HUDEP-2 (cell line): ENCODE data around the gene MSL1.

Source experiments
- DNase-seq, 76 experiments: peaks; one replicate each; lab custom pipeline; 2025; ENCODE audit not compliant: unreplicated experiment in 76 of 76; lab: John Stamatoyannopoulos, UW

Gene MSL1

DNA sequence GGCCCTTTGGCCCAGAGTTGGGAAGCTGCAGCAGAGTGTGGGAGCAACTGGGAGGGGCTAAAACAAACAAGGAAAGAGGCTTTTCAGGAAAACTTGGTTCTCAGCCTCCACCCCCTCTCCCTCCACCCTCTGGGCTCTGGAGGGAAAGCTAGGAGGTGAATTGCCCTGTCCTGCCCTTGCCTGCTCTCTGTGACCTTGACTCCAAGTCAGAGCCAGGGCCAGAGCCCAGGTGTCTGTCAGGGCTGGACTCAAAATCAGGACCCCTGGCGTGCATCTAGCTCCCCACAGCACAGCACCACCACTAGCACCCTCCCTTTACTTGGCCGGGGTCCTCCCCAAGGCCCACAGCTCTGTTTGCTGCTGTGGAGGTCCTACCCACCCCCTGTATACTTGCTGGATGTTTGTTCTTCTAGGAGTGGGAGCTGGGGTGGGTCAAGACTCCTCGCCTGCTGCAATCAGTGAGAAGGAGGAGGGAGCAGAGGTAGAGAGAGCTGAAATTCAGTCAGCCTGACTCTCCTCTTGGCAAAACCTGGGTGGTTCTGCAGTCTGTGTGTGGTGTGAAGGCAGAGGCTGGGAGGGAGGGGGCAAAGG, 18.6 kb upstream of the MSL1 start:
- no peak for DNase-seq

DNA sequence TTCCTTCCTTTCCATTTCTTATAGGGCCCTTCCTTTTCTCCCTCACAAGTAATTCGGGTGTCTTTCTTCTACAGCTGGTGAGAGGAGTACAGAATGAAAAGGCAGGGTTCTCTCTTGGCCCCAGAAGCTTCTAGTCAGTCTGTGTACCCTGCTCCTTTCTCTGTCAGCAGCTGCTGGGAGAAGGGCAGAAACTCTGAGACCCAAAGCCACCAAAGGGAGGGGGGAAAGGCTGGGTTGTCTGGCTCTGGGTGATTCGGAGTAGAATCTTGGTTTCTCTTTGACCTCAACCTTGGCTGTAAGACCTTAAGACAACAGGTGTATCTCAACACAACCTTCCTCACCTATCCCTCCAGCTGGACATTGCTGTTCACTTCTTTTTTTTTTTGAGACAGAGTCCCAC, 18.1 kb upstream of the MSL1 start:
- DNase-seq: no peak

DNA sequence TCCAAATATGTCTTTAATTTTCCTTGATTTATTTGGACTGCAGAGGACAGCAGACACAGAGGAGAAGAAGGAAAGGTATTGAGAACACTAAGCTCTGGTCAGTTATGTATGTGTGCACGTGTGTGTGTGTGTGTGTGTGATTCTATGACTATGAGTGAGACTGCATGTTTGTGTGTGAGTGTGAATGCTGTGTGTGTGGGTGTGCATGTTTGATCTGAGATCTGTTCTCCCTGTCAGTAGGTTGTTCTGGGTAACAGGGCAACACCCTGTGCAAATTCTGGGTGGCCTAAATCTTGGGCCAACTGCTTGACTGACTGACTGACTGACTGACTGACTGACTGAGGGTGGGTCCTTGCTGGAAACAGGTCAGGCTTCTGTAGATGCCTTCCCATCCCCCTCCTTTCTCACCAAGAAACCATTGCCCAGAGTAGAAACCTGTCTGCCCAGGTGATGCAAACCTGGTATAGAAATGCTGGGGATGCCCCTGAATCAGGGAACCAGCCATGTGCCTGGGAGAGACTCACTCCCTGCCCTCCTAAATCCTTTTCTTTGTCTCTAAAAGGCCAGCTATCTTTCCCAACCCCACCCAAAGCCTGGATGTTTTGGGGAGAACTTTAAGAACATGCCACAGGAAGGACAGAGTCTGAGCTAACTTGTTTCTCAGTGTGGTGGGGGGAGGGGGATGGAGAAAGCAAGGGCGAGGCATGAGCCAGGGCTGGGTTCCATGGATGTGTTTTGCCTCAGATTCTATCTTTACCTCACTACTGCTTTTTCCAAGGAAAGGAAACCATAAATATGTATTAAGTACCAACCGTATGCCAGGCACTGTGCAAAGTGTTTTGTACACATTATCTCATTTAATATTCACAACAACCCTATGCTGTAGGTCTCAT, 16.9 kb upstream of the MSL1 start:
- DNase-seq: peak in 11 of 76 experiments; percentile 6 to 53 (median 15)

DNA sequence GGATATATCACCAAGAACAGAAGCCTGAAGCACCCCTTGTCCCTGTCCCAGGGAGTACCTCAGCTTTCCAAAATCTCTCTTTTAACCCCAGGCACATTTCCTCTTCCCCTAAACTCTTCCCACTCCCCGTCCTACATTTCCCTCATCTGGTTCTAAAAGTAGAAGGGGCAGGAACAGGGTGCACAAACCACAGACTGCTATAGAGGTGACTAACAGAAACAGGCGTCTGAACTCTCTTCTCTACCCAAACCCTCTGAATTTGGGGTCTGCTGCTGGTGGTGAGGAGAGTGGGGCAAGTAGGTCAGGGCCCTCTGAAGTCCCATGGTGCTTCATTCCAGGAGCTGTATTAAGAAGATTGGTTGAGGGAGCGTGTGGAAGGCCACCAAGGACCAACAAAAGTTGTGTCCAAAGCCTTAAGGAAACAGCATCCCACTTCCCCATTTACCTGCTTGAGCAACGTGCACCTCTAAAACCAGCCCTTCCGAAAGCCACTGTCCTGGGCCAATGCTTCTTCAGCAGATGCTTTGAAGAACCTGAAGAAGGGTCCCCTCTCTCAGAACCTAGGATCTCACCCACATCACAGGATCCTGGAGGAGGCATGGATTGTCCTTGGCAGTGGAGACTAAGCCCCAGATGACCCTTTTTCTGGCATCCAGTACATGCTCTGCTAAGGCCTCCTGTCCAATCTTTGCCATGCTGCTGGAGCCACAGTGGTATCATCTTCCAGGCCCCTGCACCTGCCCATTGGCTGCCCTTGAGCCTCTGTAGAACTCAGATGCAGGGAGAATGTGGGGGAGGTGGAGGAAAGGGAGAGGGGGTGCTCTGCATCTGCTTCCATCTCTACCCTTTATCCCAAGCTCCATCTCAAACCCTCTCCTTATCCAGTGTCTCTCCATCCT, 15.7 kb upstream of the MSL1 start:
- no peak for DNase-seq

DNA sequence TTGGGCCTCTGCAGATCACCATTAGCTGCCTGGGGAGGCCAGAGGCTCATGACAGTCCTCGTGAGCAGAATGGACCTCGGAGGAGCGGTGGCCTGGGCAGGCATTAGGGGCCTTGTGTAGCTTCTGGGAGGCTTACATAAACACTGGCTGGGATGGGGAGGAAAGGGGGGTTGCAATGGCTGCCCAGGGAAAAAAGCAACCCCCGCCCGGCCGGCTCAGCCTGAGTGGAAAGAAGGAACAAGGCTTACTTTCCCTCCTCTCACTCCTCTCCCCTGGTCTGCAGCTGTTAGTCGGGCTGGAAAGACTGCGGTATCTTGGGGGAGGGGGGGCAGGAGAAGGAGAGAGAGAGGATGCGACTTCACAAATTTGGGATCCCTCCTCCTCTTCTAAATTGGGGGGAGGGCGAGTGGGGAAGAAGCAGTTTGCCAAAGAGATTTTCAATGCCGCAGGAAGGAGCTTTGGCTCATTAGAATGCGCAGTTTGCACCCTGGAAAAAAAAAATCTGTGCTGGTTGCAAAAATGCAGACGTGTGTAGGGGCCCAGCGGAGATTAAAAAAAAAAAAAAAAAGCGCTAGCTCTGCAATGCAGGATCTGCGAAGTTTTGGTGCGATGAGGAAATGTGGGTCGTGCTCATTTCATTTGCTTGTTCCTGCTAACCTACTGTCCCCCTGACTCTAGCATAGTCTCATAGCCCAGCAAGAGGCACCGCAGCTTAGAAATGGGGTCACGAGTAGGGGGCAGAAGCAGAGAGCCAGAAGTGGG, 14.8 kb upstream of the MSL1 start:
- DNase-seq: no peak

DNA sequence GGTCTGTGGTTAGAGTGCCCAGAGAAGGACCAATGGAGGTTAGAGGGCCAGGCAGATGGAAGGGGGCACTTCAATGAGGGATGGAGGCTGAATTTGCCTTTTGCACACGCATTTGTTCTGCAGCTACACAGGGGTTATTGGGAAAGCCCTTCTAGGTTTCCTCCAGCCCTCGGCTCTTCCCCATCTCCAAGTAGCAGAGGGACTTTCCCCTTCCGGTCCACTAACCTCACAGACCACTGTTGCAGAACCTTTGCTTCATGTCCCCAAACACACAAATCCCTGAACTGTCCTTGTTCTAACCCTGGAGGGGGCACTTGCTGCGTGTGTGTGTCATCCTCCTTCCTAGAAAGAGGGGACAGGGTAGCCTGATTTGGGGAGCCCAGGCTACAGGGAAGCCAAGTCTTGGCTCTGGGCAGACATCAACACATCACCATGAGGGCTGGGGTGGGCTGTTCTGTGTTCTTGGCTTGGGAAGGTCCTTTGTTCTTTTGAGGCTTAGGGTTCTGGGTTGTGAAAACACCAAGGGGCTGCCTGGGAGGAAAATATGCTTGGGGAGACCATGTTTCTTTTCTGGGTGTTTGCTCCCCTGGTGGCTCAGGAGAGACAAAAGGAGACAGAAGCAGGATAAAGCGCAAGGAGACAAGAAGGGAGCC, 14.1 kb upstream of the MSL1 start:
- DNase-seq: no peak

DNA sequence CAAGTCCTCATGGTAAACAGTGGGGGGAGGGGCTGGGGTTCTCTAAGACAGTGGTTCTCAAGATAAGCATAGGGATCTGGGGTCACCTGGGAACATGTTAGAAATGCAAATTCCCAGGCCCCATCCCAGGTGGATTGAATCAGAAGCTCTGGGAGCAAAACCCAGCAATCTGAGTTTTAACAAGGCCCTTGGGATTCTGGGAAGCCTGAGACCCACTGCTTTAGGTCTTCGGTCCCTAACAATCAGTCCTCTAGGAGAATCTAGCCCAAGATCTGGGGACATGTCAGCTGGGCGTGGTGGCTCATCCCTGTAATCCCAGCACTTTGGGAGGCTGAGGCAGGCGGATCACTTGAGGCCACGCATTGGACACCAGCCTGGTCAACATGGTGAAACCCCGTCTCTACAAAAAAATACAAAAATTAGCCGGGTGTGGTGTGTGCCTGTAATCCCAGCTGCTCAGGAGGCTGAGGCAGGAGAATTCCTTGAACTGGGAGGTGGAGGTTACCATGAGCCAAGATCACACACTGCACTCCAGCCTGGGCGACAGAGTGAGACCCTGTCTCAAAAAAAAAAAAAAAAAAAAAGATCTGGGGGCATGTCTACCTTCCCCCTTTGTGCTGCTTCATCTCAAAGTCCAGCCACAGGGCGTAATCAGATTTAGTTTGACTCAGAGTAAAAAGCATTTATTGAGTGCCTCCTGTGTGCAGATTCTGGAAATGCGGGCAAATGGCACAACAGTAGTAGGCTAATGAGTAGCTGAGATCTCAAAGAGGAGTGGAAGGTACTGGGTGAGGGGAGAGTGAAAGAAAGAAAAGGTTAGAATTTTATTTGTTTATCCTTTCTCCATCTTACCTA, 12.6 kb upstream of the MSL1 start:
- DNase-seq: peak in 12 of 76 experiments; percentile 4 to 49 (median 15)

DNA sequence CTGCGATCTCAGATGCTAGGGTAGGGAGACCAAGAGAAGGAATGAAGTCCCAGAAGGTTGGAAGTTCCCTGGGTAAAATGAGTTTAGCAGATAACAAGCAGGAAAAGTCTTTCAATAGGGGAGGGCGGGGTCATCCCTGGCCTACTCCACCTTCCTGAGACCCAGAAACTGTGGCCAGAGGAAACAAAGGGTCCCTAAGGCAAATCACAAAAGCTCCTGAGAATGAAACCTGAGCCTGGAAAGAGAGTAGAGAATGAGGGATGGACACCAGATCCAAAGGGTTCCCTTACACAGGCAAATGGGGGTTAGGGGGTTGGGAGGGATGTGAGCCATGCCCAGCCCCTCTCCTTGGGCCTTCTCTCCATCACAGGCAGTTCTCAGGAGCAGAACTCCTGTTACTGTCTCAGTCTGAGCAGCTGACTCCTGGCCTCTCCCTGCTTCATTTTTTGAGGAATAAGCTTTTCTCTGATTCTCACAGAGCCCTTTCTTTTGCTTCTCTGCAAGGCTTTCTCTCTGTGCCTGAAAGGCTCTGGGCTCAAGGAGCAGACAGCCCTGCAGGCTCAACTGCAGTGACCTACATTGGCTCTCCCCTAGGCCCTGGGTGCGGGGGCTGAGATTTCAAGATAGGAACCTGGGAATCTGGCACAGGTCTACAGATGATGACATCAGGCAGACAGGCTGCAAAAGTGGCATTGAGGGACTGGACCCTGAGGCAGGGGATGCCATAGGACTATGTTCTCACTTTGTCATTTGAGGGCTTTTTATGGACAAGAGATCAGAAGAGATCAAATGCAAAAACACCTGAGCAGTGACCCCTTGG, 11.5 kb upstream of the MSL1 start:
- peak in 2 of 76 experiments; percentile 9 to 22 for DNase-seq

DNA sequence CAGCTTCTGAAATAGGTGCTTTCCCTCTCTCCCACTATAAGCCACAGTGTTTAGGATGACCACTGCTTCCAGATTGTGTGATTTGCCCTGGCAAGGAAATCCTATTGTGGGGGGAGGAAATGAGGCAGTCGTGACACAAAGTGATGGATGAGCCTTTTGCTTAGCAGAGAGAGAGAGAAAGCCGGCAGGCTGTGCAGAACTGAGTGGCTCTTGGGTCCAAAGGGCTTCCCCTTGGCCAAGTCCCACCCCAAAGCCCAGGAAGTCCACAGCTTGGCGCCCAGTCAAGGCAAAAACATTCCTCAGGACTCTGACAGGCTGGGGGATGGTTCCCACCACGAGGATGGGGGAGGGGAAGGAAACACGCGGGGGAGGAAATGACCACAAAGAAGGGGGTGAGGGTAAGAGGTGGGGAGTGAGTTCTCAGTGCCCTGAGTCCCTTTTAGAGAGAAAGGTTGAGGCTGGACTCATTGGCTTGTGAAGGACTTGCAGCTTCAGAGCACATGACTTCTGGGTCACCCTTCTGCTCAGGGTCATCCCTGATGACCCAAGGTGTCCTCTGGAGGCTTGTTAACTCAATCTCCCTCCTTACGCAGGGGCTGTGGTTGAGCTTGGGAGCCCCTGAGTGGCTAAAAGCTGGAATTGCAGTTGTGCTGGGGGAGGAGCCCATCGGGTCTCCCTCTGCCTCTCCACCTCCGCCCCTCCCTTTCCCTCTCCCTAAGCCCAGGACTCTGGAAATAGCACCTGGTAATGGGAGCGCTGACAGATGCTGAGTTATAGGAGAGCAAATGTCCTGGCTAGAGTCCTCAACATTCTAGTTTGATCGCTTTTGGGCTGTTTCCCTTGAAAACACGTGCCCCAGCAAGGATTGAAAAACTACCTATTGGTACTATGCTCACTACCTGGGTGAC, 10.3 kb upstream of the MSL1 start:
- DNase-seq: peak in 72 of 76 experiments; percentile 23 to 85 (median 63)

DNA sequence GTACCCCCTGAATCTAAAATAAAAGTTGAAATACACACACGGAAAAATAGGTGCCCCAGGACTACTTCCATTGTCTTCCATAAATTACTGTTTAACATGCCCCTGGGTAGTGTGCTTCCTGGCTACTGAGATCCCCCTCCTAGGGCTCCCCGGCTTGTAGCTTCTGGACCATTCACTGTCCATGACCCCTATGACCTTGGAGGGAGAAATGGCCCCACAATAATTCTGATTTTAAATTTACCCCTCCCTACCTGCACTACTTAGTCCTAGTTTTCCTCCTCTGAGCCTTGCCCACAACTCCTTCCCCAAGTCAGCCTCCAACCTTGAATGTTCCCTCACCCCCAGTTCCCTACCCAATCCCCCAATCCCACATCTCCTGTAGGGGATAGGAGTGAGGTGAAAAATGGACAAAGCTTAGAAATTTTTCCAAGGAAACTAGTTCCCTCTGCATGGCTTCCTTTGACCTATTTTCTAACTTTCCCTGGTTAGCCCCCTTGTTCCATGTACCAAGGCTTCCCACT, 9.5 kb upstream of the MSL1 start:
- no peak for DNase-seq

DNA sequence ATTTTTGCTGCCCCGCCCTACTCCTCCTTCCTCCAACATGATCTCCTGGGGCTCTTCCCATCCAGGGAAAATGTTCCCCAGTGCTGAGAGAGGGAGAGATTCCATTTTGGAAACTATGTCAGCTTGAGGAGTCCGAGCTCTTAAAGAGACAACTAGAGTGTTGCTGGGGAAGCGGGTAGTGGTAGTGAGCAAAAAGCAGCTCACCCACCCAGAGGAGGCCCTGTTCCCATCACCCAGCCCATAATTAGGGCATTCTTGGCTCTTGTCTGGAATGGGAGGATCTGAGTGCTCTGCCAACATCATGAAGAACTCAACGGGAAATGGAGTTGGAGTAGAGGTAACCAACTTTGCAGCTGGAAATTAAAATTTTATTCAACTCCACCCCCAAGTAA, 9.1 kb upstream of the MSL1 start:
- no peak for DNase-seq

DNA sequence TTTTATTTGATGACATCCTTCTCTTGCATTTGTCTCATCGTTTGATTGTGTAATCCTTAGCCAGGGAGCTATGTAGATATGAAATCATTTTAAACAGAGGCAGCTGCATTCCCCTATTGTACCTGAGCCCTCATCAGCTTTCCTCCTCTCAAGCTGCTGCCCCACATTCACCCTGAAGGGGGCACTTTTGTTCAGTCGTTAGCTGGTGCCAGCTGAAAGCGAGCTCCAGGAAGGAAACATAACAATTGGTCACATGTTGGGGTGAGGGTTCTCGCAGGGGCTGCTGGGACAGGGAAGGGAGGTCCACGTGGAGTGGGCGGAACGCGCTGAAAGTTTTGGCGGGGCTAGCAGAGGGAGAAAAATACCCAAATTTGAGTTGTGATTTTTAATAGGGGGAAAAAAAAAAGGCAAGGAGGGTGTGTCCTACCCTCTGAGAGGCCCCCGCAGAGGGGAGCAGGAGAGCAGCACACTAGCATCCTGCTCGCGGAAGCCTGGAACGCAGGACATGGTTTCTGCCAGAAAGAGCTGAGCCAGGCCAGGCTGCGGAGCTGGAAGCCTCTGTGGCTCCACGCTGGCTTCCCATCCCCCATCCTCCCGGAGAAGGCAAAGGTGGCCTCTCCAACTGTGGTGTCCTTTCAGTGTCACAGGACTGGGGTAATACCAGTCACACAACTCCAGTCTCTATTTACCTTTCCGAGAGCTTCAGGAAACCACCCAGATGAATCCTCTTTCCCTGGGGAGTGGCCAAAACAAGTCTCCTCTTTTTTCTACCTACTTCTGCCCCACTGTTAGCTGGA, 8.5 kb upstream of the MSL1 start:
- DNase-seq: peak in 74 of 76 experiments; percentile 42 to 97 (median 90)

DNA sequence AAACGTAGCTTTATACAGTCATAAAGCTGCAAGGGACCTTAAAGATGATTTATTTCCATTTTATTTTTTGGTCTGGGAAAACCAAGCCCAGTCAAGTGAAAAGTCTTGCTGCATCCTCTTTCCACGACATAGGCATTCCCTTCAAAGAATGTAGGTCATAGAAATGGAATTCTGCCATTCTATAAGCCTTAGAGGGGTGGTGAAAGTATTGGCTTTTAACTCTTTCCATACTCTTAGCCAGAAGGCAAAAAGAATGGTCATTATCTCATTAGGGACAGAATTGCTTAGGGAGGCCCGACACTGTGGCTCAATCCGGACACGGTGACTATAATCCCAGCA, 7.9 kb upstream of the MSL1 start:
- DNase-seq: no peak

DNA sequence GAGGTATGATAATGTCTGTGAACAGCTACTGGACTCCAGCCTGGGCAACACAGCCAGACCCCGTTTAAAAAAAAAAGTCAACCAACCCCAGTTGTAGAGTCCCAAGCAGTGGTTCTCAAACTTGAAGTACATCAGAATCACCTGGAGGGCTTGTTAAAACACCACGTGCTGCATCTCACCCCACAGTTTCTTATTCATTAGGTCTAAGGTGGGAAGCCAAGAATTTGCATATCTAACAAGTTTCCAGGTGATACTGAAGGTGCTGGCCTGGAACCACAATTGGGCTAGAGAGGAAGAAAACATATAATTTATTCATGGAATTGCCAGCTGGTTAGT, 6.7 kb upstream of the MSL1 start:
- no peak for DNase-seq

DNA sequence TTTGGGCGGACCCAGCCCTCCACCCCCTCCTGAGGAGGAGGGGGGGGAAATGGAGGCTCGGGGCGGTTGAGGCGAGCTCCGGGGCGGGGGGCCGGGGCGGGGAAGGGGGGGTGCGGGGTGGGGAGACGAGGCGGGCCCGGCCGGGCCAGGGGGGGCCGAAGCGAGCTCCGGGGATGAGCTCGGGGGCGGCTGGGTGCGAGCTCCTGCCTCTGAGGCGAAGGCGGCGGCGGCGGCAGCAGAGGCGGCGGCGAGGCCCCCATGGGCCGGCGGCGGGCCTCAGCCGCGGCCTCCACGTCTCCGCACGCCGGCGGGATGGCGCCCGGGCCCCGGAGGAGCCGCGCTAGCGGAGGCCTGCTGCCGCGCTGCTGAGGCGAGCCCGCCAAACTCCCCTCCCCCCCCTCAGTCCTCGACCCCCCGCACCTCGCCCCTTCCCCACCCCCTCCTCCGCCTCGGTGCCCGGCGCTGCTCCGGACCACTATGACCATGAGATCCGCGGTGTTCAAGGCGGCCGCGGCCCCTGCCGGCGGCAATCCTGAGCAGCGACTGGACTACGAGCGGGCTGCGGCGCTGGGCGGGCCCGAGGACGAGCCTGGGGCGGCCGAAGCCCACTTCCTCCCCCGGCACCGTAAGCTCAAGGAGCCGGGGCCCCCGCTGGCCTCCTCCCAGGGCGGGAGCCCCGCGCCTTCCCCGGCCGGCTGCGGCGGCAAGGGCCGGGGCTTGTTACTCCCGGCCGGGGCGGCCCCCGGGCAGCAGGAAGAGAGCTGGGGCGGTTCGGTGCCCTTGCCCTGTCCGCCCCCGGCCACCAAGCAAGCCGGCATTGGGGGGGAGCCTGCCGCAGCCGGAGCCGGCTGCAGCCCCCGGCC, 596 bp downstream of the MSL1 start:
- DNase-seq: peak in 22 of 76 experiments; percentile 13 to 71 (median 34)
